Medulla oblongata (tissue), 1 donor: ENCODE data around the gene DLG2.

ENCODE experiments used
- DNase-seq: peaks from one replicate; pipeline ENCODE4 v3.0.0-alpha.2; 2015; ENCODE audit errors: extremely low spot score

The DLG2 gene

DNA sequence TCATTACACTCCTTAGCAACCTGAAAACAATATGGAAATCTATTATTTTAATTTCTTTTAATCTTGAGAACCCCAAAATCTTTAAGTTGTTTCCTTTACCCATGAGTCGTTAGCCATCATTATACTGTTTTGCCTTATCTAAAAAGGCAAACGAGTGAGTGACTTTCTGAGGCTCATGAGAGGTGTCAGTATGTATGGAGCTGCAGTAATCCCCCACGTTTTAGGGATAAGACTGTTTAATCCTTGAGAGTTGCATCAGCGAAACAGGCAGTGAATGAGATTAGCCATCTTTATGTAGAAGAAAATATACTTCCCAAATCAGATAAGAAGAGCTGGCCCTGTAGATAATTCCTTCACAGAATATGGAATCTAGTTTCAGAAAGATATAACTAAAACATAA is 1147.0 kb downstream of the DLG2 start:
- no peak for DNase-seq

DNA sequence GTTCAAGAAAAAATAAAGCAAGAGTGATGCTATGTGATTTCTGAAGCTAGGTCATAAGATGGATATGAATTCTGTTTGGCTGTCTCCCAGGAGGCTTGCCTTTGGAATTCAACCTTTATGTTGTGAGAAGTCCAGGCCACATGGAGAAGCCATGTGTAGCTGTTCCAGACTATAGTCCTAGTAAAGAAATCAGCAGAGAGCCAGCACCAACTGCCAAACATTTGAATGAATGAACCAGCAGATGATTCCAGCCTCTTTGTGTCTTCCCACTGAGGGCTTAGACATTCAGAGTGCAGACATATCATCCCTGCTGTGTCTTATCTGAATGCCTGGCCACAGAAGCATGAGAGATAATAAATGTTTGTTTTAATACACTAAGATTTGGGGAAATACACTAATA is 1150.6 kb downstream of the DLG2 start:
- DNase-seq: no peak

DNA sequence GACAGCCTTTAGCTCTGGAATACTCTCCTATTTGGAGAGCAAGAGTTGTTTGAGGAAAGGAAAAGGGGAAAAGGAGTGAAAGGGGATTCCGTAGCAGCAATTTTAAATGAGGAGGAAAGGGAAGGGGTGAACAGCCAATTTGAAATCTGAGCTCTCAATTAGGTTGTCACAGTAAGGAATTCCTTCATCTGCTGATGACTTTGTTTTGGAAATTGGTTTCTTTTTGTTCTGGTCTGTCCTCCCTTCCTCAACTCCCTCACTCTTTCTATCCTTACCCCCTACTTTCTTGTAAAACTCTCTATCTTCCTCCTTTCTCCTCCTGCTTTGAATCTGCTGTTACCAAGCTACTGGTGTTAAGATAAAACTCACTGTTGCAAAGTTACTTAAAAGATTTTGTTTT is 1155.6 kb downstream of the DLG2 start:
- DNase-seq: no peak

DNA sequence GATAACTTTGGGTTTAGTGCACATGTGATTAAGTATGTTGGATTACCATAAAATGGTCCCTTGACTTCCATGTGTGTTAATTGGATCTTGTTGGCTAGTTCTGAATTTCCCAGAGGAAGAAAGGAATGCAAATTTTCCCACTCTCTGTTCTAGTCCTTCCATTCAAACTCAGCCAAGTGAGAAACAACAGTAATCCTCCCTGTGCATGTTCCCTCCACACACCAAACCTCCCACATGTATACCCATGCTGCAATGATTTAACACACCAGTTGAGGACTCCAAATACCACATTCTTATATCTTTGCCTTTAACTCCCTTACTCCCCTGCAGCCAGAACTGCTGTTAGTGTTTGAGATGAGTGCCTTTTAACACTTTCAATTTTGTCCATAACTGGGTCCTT is 1158.9 kb downstream of the DLG2 start:
- DNase-seq: no peak

DNA sequence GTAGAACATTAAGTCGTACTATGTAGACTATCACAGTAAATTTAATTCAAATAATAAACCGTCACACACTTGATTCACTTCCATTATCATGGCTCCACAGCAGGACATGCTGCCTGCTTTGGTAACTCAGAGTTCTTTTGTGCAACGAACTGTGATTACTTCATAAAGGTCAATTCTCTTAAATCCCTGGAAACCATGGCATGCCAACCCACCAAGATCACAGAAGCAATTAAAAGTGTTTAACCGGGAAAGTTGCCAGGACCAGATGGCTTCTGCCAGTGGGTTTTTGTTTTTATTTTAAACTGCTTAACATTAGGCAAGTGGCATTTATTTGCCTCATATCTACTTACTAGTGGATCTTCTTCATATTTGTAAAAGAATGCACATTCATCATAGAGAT is 1162.1 kb downstream of the DLG2 start:
- DNase-seq: peak; percentile 21

DNA sequence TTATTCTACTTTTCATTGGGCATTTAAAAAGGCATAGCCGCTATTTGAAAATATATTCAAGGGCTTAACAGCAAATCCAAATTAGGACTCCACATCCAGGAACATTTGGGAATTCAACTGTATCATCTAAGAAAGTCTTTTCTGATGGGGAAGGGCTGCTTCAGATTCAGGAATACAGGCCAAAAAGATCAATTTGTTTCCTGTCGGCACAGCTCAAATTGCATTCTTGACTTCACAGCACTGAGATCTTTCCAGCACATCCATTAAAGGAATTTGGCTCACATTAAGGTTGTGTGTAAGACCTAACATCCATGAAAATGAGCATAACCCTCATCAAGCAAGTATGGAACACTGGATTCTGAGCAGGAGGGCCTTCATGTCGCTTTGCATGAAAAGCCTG is 1171.5 kb downstream of the DLG2 start:
- no peak for DNase-seq

DNA sequence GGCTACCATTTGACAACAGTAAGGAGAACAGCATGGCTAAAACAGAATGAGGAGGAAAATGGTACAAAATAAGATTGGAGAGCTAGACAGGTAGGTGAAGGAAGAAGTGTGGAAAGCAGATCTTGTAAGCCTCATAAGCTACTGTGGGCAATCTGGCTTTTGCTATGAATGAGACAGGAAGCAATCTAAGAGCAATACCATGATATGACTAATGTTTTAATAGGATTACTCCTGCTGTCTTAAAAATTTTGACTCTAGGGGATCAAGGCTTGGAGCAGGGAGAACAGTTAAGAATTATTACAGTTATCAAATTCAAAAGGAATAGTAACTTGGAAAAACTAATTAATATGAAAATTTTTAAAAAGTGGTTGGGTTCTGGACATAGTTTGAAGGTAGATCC is 1174.9 kb downstream of the DLG2 start:
- no peak for DNase-seq

DNA sequence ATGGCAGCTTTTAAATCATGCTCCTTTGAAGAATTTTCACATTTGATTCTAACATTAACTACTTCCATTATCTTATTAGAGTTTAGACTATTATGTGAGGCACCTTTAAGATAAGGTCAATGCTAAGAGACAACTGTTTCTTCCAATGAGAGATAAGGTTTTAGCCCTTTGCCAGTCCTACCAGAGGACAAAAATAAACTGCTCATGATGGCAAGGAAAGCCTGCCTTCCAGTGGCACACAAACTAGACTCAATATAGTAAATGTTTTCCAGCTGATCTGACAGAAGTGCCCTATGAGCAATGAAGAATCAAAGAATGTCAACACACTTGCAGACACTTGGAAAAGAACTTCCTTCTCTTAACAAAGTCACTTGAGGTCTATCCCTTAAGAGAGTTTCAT is 1188.6 kb downstream of the DLG2 start:
- DNase-seq: no peak

DNA sequence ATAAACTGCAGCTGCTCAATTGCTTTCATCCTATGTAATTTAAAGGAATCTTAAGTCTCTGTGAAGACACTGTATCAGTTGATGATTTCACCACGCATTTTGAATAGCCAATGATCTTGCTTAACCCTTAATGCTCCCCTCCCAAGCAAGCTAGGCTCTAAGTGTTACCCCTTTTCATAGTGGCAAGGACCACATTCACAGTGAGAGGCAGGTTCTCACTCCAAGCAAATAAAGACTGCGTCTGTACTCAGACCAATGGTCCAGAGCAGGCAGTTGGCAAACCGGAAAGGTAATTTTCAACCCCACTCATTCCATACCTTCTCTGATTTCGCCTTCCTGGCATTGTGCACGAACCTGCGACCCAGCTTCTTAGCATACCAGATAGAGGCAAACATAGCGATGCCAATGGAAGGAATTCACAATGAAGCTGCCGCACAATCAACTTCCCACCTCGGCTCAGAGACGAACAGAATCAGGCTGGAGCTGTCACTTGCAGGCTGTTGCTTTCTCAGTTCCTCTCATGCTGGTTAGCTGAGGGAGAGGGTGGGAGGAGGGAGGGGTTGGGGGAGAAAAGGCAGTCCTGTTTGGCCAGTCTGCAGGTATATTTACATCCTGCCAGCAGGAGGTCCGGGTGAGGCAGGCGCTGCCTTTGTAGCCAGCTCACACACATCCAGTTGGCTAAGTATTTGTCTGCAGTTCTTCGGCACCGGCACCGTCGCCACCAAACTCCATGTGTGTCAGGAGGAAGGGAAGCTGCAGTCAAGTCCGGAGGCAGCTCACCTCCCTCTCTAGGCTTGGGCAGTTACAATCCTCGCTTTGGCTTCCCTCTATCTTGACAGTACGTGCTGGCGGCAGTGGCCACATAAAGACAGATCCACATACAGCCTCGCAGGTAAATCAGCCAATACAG is 1189.8 kb downstream of the DLG2 start:
- DNase-seq: peak; percentile 7

DNA sequence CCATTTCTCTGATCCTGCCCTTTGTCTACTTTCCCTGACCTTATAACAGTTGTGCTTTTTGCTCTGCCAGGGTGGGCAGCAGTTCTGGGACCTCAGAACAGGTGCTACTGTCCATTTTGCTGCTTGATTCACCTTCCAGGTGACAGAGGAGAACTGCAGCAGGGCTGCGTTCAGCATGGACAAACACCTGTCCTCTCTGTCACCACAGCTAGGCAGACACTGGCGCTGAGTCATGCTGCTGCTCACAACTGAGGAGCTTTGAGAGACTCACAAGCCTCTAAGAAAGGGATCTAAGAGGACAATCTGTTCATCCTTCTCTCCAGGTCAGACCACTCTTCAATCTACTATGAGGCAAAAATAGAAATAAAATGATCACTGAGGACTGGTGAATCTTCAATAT is 1196.5 kb downstream of the DLG2 start:
- DNase-seq: no peak

DNA sequence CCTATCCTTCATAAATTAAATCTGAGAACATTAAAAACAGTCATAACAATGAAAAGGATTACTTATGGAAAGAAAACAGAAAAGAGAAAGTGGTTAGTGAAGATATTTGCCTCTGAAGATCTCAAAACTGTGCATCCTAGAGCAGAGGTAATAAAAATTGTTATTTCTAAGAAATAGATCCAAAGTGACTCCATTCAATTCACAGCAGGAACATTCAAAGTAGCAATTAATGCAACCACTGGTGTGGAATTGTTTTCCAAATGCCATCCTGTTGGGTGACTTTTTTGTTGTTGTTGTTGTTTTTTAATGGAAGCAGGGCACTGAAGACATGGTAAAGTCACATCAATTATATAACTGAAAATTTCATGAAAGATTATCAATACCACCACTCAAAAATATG is 1201.5 kb downstream of the DLG2 start:
- DNase-seq: no peak

DNA sequence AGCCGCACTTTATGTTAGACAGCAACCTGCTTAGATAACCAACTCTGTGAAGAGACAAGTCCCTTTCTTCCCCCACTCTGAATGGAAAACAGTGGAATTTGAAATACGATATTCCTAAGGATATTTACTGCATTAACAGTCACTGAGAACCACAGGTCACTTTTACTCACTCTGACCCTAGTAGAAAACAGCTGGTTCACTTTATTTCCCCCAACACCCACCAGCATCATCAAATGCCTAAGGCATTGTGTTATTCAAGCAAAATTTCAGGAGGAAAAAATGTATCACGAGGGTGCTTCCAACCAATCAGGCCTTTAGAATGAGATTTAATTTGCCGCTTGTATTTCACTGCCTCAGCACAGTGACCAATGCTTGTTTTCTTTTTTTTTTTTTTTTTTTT is 1206.9 kb downstream of the DLG2 start:
- no peak for DNase-seq

DNA sequence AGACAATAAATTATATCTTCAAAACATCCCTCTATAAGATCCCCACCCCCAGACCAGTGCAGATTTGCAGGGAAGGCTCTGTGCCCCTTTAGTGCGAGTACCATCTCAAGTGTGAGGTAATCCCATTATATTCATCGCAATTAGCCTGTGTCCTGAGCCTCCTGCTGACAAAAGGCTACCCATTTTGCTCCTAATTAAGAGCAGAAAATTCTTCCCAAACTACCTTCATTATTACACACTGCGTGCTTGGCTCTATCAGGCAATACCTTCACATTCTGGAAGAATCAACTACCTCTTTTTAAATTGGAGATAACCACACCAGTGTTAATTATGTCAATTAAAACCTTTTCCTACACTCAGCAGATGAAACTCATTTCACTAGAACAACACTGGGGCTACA is 1207.5 kb downstream of the DLG2 start:
- DNase-seq: no peak

DNA sequence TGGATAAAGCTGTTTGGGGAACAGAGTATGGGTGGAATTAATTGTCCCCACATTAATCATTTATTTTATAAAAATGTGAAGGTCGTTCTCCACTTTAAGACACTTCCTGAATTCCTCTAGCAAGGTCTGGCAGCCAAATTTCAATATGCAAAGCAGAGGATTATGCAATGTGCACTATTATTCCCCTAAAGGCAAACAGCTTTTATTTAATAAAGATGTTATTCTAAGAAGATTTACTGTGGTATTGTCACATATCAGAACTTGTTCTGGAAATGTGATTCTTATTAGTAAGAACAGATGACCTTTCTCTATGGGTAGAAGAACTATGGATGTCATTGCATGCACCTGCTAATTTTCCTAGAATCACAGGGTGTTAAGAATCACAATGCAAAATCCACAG is 1212.2 kb downstream of the DLG2 start:
- DNase-seq: no peak

DNA sequence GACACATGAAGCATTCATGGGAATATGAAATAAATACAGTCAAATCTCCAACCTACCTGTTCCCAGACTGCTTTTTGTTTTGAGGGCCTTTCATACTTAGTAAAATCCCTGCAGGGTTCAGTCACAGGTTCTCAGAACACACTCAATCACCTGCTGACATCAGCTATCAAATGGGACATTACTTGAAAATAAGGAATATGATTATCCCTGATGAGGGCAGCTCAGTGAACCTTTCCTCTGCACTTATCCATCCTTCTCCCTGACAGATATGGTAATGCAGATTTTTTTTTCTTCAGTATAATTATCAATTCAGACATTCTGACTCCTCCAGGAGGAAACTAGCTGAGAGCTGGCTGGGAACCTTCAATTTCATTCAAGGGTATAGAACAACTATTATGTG is 1213.6 kb downstream of the DLG2 start:
- DNase-seq: no peak

DNA sequence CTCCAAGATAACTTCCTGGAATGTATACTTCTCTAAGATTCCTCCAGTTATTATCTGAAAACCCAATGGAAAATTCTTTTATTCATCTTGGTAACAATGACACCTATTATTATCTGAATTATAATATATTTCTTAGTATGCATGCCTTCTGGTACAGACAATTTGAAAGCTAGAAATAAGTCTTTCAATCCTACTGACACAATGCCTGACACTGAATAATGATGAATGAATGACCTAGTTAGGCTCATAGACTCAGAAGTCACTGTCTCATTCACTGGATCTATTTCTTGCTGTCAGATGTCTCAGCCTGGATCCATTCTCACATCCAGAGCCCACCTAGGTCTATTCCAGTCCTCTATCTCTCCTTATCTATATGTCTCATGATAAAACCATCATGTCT is 1214.3 kb downstream of the DLG2 start:
- DNase-seq: no peak

DNA sequence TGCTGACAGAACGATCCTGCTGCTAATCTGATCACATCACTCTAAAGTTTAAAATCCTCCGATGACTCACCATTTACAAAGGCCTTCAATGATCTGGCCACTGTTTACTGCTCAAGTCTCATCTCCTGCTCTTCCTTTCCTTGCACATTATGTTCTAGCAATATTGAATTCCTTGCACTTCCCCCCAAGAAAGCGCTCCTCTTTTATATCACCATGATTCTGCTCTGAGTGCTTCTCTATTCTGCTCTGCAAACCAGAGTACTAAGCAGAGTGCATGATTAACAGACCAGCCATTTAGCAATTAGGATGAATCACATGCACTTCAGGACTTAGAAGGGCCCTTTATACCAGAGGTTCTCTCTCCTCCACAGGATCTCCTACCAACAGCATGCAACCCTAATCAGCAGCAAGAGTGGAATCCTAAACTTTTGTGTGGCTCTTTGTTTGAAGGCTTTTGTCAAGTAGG is 1218.2 kb downstream of the DLG2 start:
- DNase-seq: no peak

DNA sequence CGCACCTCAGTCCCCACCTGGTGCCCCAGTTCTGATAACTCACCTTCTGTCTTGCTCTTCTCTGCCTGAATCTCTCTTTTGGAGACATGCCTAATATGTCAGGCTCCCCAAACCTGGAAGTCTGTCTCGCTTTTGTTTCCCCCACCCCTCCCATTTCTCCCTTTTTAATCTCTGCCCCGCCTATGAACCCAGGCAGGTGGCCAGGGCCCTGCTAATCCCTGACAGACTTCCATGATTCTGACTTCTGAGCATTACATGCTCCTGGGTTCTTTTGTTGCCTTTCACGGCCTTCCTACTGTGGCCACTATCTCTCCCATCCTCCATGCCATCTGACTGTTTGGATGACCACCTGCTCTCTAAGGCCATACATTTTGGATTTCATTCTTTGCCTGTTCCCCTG is 1220.1 kb downstream of the DLG2 start:
- no peak for DNase-seq

DNA sequence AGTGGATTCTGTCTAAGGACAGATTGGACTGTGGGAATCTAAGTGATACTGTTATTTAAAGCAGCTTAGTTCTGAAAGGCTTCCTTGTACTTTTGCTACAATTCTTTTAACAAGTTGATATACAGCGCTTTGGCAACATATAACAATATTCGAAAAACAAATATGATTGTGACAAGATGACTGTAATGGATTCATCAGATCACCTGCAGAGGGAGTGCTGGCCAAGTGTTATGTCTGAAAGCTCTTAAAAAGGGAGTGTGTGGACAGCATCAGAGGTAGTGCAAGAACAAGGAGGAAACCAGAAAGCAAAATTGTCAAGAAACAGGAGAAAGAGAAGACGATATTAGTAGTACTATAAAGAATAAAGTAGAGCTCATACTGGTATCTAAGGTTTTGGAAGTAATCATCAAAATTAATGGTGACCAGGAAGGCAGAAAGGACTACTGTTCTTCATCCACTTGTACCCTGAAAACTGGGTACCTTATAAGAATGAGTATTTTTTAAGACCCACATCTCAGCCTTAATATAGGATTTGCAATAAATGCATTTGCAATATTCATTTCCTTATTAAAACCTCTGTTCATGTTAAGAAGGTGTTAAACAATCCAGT is 1229.0 kb downstream of the DLG2 start:
- DNase-seq: peak; percentile 27

DNA sequence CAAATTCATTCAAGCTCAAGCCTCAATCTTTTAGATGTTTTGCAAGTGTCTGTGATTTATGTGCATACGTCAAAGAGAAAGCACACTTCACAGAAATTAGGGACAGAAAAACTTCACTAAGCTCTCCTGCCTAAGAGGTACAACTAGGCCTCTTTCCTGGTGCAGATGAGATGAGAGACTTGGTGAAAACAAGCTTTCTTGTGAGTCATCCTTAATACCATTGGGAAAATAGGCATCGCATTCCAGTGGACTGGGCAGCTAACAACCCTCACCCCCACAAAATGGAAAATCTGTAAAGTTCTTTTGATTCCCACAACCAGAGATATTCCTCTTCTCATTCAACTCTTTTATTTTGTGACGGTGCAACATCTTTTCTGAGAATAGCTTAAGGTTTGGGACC is 1230.6 kb downstream of the DLG2 start:
- no peak for DNase-seq

DNA sequence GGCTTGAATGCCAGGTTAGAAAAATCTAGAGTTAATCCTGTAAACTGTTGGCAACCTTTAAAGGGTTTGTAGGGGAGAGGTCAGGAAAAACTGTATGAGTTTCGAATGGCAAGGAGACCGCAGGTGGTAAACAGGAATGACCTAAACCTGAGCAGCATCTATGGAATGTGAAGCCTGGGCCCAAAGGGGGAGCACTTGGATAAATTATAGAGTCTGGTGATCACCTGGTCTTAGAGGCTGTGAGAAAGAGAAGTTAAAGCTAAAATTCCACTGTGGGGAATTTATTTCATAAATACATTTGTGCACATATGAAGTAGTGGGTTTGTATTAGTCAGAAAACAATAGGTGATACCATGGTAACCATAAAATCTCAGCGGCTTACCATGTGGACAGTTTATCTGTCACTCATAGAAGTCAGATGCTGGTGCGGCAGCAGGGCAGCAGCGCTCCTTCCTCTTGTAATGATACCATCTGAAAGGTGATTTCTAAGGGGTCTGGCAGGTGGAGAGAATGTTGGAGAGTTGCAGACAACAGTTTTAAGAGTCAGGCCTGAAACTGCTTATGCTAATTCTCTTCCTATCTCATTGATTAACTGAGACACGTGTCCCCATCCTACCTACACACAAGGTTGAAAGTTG is 1236.6 kb downstream of the DLG2 start:
- DNase-seq: no peak

DNA sequence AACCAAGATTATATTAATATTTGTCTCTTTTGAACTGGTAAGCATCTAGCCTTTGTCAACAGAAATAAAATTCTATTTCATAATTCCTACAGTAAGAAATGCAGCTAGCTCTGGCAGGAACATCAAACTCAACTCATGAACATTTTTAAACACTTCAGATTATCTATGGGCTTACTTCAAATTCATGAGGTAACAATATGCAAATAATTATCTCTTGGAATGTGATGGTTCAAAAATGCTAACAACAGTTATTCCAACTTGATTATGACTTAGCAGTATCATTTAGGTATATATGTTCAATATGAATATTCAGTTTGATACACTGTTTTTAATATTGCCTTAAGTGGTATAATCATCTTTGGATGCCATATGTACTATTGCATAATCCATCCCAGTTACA is 1237.4 kb downstream of the DLG2 start:
- DNase-seq: no peak

DNA sequence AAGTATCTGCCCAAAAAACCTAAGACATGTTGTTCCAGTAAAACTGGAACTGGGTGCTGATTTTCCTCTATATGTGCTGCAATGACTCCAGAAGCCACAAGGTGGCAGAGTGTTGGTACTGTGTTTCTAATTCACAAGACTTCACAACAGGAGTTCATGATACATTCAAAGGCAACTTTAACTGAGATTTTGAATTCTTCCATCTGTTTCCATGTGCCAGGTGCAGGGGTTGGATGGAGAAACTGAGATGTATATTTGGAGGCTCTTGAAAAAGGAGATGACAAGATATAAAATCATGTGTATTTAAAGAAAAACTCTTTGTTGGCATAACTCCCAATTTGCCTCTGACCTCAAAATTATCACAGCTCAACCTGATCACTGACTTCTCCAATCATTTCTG is 1242.4 kb downstream of the DLG2 start:
- DNase-seq: peak; percentile 87
